ENCODE data around the gene BAHCC1. TPM values are rescaled to one million over a fixed set of nuclear protein-coding genes. Genes with fewer than 3 reads are reported as not detected.
A peak's percentile ranks its signal among the peaks of the same experiment; 100 is the strongest.

Gene BAHCC1
- total and polyA plus RNA-seq, 2 donors (not counting 1 experiment from before 2014, with no cell fraction given): 1.8 to 7.3 TPM

GRCh38 chr17:81503619-81504018 lies 108.4 kb downstream of the BAHCC1 start:
- Histone ChIP-seq H3K4me1 (ENCODE audit: control insufficient read depth, extremely low read depth, insufficient read depth, low read length) (no peaks in the 10 kb centered on the region), H3K36me3 (ENCODE audit: control insufficient read depth, insufficient read depth, low read length) (no peaks in the 10 kb centered on the region), H3K9me3 (ENCODE audit: control insufficient read depth, insufficient read depth, low read depth, low read length) (no peaks in the 10 kb centered on the region), H3K27me3 (ENCODE audit: control insufficient read depth, insufficient read depth, low read length) (no peaks in the 10 kb centered on the region), H3K79me2 (ENCODE audit: control insufficient read depth, insufficient read depth, low read length) (peaks cover under 1% of the 10 kb centered on the region), H4K20me1 (ENCODE audit: control insufficient read depth, extremely low read depth, insufficient read depth, low read length) (peaks cover under 1% of the 10 kb centered on the region), H3K9ac (ENCODE audit: insufficient read depth, low read length) (no peak overlapping the region), H3K27ac (ENCODE audit: insufficient read depth, low read length) (no peak overlapping the region), H3K4me2 (ENCODE audit: extremely low read depth, insufficient read depth, low read length) (no peak overlapping the region), H3K4me3 (replicated peaks in 1 of 4; ENCODE audit: control extremely low read depth in 1 of 4, insufficient read depth in 1 of 4, low read depth in 3 of 4, low read length in 4 of 4) (no peak overlapping the region), H2AFZ (ENCODE audit: low read length) (no peak overlapping the region)
- TF ChIP-seq EZH2 (IDR thresholded peaks at IDR 0.05; ENCODE audit: low read length, missing control alignments) (no peak), CTCF (conservative IDR thresholded peaks at IDR 0.05 in 1 of 2, IDR thresholded peaks at IDR 0.05 in 1 of 2; ENCODE audit: low read depth in 1 of 2, low read length in 2 of 2) (no peak)
- DNase-seq (ENCODE audit: low read depth in 2 of 2): no peak

- no peak overlapping the region for H3K27ac ChIP-seq (ENCODE audit: insufficient read depth, low read length)
- DNase-seq (ENCODE audit: low read depth in 2 of 2): peak; percentile 58 to 60
Measured at GRCh38 chr17:81508639-81509206, 113.5 kb downstream of the BAHCC1 start.

More at GRCh38 chr17:81508639-81509206, 113.5 kb downstream of the BAHCC1 start:
- peaks cover 30% of the 10 kb centered on the region for H3K36me3 ChIP-seq (ENCODE audit: control insufficient read depth, insufficient read depth, low read length)
- H3K4me1 ChIP-seq (ENCODE audit: control insufficient read depth, extremely low read depth, insufficient read depth, low read length): no peaks in the 10 kb centered on the region
- H3K4me3 ChIP-seq (replicated peaks in 1 of 4; ENCODE audit: control extremely low read depth in 1 of 4, insufficient read depth in 1 of 4, low read depth in 3 of 4, low read length in 4 of 4): peak overlapping the region; percentile 86 to 100 (median 94)
- TF ChIP-seq CTCF (conservative IDR thresholded peaks at IDR 0.05 in 1 of 2, IDR thresholded peaks at IDR 0.05 in 1 of 2; ENCODE audit: low read depth in 1 of 2, low read length in 2 of 2) (no peak), EZH2 (IDR thresholded peaks at IDR 0.05; ENCODE audit: low read length, missing control alignments) (no peak)
- H3K9me3 ChIP-seq (ENCODE audit: control insufficient read depth, insufficient read depth, low read depth, low read length): no peaks in the 10 kb centered on the region
- peaks cover 38% of the 10 kb centered on the region for H3K79me2 ChIP-seq (ENCODE audit: control insufficient read depth, insufficient read depth, low read length)
- H3K27me3 ChIP-seq (ENCODE audit: control insufficient read depth, insufficient read depth, low read length): no peaks in the 10 kb centered on the region
- H4K20me1 ChIP-seq (ENCODE audit: control insufficient read depth, extremely low read depth, insufficient read depth, low read length): peaks cover 6% of the 10 kb centered on the region
- no peak overlapping the region for H2AFZ ChIP-seq (ENCODE audit: low read length)
- no peak overlapping the region for H3K9ac ChIP-seq (ENCODE audit: insufficient read depth, low read length)
- peak overlapping the region; percentile 60 for H3K4me2 ChIP-seq (ENCODE audit: extremely low read depth, insufficient read depth, low read length)
